Endometrial microvascular endothelial cells (primary cell): ENCODE data around the gene TEX2. TPM values are rescaled to one million over a fixed set of nuclear protein-coding genes. Genes with fewer than 3 reads are reported as not detected.
"Not testable (repeated sequence)": the region's sequence is repeated elsewhere in the genome, so short reads cannot be mapped to it uniquely, and the experiment has no call there.

ENCODE experiments used
- in situ Hi-C: cut with HindIII; loops from 2 replicates; pipeline ENCODE4 v1.10.0; 2017; ENCODE audit warnings: low sequenced_read_pairs, low pct_unique_long_range_greater_than_20kb; ENCODE audit errors: inconsistent ontology term
- total RNA-seq: library from RNA; depleted of rRNA; stranded (reverse); fragments of >200 nt; gene quantifications from one replicate; pipeline ENCODE4 v1.2.3, GENCODE V29; 2015; ENCODE audit errors: inconsistent ontology term

TEX2 gene
- total RNA-seq, 1 donor from 2014 or later = 24.9 TPM

- in situ Hi-C loops = no loop called here
Observed at GRCh38 chr17:64171041-64171440, 92.0 kb downstream of the TEX2 start.

- in situ Hi-C loops = no loop called here
Observed at GRCh38 chr17:64170286-64170685, 92.8 kb downstream of the TEX2 start.

GRCh38 chr17:64167666-64168065 lies 95.4 kb downstream of the TEX2 start:
- in situ Hi-C loops = not testable (repeated sequence)

GRCh38 chr17:64166876-64167275 lies 96.2 kb downstream of the TEX2 start:
- in situ Hi-C loops = no loop called here

- in situ Hi-C loops = no loop called here
Observed at GRCh38 chr17:64165347-64165746, 97.7 kb downstream of the TEX2 start.

GRCh38 chr17:64164596-64165285 lies 98.3 kb downstream of the TEX2 start:
- in situ Hi-C loops = no loop called here

- in situ Hi-C loops = no loop called here
Observed at GRCh38 chr17:64163468-64163867, 99.6 kb downstream of the TEX2 start.

GRCh38 chr17:64162554-64162953 lies 100.5 kb downstream of the TEX2 start:
- in situ Hi-C loops = no loop called here

- in situ Hi-C loops = no loop called here
Observed at GRCh38 chr17:64161380-64162176, 101.5 kb downstream of the TEX2 start.

GRCh38 chr17:64160378-64160777 lies 102.7 kb downstream of the TEX2 start:
- in situ Hi-C loops = no loop called here

GRCh38 chr17:64158831-64159590 lies 104.0 kb downstream of the TEX2 start:
- in situ Hi-C loops = no loop called here

GRCh38 chr17:64158406-64158805 lies 104.7 kb downstream of the TEX2 start:
- in situ Hi-C loops = no loop called here

- in situ Hi-C loops = no loop called here
Observed at GRCh38 chr17:64157669-64158180, 105.3 kb downstream of the TEX2 start.

- in situ Hi-C loops = no loop called here
Observed at GRCh38 chr17:64156670-64157069, 106.4 kb downstream of the TEX2 start.

- in situ Hi-C loops = no loop called here
Observed at GRCh38 chr17:64155751-64156544, 107.1 kb downstream of the TEX2 start.

- in situ Hi-C loops = no loop called here
Observed at GRCh38 chr17:64155129-64155528, 107.9 kb downstream of the TEX2 start.

- in situ Hi-C loops = no loop called here
Observed at GRCh38 chr17:64154717-64155116, 108.3 kb downstream of the TEX2 start.

GRCh38 chr17:64154313-64154695 lies 108.8 kb downstream of the TEX2 start:
- in situ Hi-C loops = no loop called here
